HCT116 (cell line): ENCODE measurements around the gene PTPRJ. TPM values are rescaled to one million over a fixed set of nuclear protein-coding genes. Genes with fewer than 3 reads are reported as not detected.

Experiments used
- ATAC-seq: fragments of 200-7000 bp; cut with Tn5 transposase; 2 replicates; pipeline ENCODE4 v1.9.1; 2020; ENCODE audit warnings: mild to moderate bottlenecking, moderate library complexity
- BruUV-seq: library from RNA; stranded (reverse); fragments of 400-500 nt; replicated peaks from 2 replicates; lab custom pipeline; 2021; lab: Mats Ljungman, UMichigan
- CTCF ChIA-PET: fragments of 300-600 bp; sonication (Branson Sonifier 250); formaldehyde crosslinking; loops from one replicate; lab custom pipeline; 2021; ENCODE audit warnings: antibody characterized with exemption; lab: Charles Lee
- POLR2A ChIA-PET: fragments of 300-600, 350-600 bp; sonication (Branson Sonifier 250); formaldehyde crosslinking; loops from one replicate; lab custom pipeline; 2021; ENCODE audit warnings: antibody characterized with exemption; lab: Charles Lee
- RAD21 ChIA-PET, 2 experiments: fragments of 300-600 bp; sonication (Branson Sonifier 250); formaldehyde crosslinking; loops; one replicate each; lab custom pipeline; 2023; ENCODE audit warnings: low total read pairs in 2 of 2; ENCODE audit not compliant: uncharacterized antibody in 2 of 2, unreplicated experiment in 2 of 2, low non-redundant PET in 1 of 2; lab: Charles Lee
- DNase-seq: peaks from one replicate; pipeline ENCODE4 v3.0.0-alpha.2; 2010; ENCODE audit warnings: low read depth, low spot score
- H2AFZ ChIP-seq: fragments of 200-600 bp; shearing (Covaris generic), sonication (generic); 2 replicates; pipeline ENCODE4 v1.6.1; 2017; ENCODE audit warnings: low read depth, mixed run types, mixed read lengths, antibody characterized with exemption, low read length; ENCODE audit not compliant: poor library complexity, severe bottlenecking
- H3K27ac ChIP-seq: 2 replicates; pipeline ENCODE4 v1.5.1; 2012; ENCODE audit warnings: low read depth, low read length
- H3K27me3 ChIP-seq: fragments of 200-600 bp; sonication (generic); 2 replicates; pipeline ENCODE4 v1.6.1; 2016; ENCODE audit warnings: mixed run types, low read length, mixed read lengths; ENCODE audit not compliant: insufficient read depth
- H3K36me3 ChIP-seq, 2 experiments: fragments of 200-500 bp in 1 of 2; fragments of 200-600 bp in 1 of 2; sonication (Bioruptor generic) in 1 of 2; sonication (generic) in 1 of 2; 2 replicates each; pipeline versions ENCODE4 v1.5.1 to v1.6.1; 2014 to 2016; ENCODE audit warnings: low read length in 2 of 2, inconsistent platforms in 1 of 2, mixed read lengths in 1 of 2, mixed run types in 1 of 2; ENCODE audit not compliant: insufficient read depth in 2 of 2, control insufficient read depth in 1 of 2
- H3K4me1 ChIP-seq, 2 experiments: fragments of 200-600 bp in 1 of 2; sonication (generic) in 1 of 2; 2 replicates each; pipeline versions ENCODE4 v1.5.1 to v1.6.1; 2012 to 2017; ENCODE audit warnings: low read length in 2 of 2, inconsistent platforms in 1 of 2, mild to moderate bottlenecking in 1 of 2, mixed read lengths in 1 of 2, mixed run types in 1 of 2, moderate library complexity in 1 of 2; ENCODE audit not compliant: insufficient read depth in 2 of 2, control insufficient read depth in 1 of 2
- H3K4me2 ChIP-seq: fragments of 200-600 bp; sonication (generic); 2 replicates; pipeline ENCODE4 v1.6.1; 2017; ENCODE audit warnings: mixed run types, low read length, mixed read lengths
- H3K4me3 ChIP-seq, 2 experiments: fragments of 200-600 bp in 1 of 2; sonication (generic) in 1 of 2; replicated peaks in 1 of 2; 2 replicates each; pipeline ENCODE4 v1.5.1; 2011 to 2016; ENCODE audit warnings: low read length in 2 of 2, control low read depth in 1 of 2, low read depth in 1 of 2, mild to moderate bottlenecking in 1 of 2, mixed read lengths in 1 of 2, mixed run types in 1 of 2
- H3K79me2 ChIP-seq: fragments of 200-600 bp; sonication (generic); 2 replicates; pipeline ENCODE4 v1.6.1; 2017; ENCODE audit warnings: mild to moderate bottlenecking, mixed run types, low read length, moderate library complexity, mixed read lengths; ENCODE audit not compliant: insufficient read depth
- H3K9ac ChIP-seq: fragments of 200-600 bp; sonication (generic); 2 replicates; pipeline ENCODE4 v1.6.1; 2016; ENCODE audit warnings: low read length, mixed read lengths
- H3K9me2 ChIP-seq: fragments of 200-600 bp; sonication (generic), shearing (Covaris generic); 2 replicates; pipeline ENCODE4 v1.6.1; 2017; ENCODE audit warnings: mixed run types, mild to moderate bottlenecking, moderate library complexity; ENCODE audit not compliant: insufficient read depth
- H3K9me3 ChIP-seq, 2 experiments: fragments of 200-500 bp in 1 of 2; fragments of 200-600 bp in 1 of 2; sonication (Bioruptor generic) in 1 of 2; sonication (generic) in 1 of 2; 2 replicates each; pipeline ENCODE4 v1.6.1; 2014 to 2017; ENCODE audit warnings: low read length in 2 of 2, mixed read lengths in 2 of 2, inconsistent platforms in 1 of 2, low read depth in 1 of 2, mild to moderate bottlenecking in 1 of 2, mixed run types in 1 of 2, moderate library complexity in 1 of 2; ENCODE audit not compliant: control insufficient read depth in 1 of 2, insufficient read depth in 1 of 2
- H4K20me1 ChIP-seq: fragments of 200-600 bp; sonication (generic), shearing (Covaris generic); 2 replicates; pipeline ENCODE4 v1.6.1; 2017; ENCODE audit warnings: mixed run types, mild to moderate bottlenecking, moderate library complexity; ENCODE audit not compliant: insufficient read depth
- ATF3 ChIP-seq: IDR thresholded peaks from 2 replicates; pipeline ENCODE4 v1.6.1; 2012
- CBX3 ChIP-seq: IDR thresholded peaks from 2 replicates; pipeline ENCODE4 v1.6.1; 2012; ENCODE audit warnings: low read depth
- CTCF ChIP-seq, 3 experiments: fragments of 200-600 bp in 1 of 3; sonication (generic) in 1 of 3; IDR thresholded peaks in 2 of 3; conservative IDR thresholded peaks in 1 of 3; 2 replicates each; pipeline ENCODE4 v1.5.1; 2012 to 2017; ENCODE audit warnings: low read depth in 2 of 3, low read length in 2 of 3, antibody characterized with exemption in 1 of 3, borderline replicate concordance in 1 of 3, control low read depth in 1 of 3, mild to moderate bottlenecking in 1 of 3, mixed read lengths in 1 of 3, mixed run types in 1 of 3, moderate library complexity in 1 of 3; ENCODE audit not compliant: insufficient read depth in 1 of 3
- EGR1 ChIP-seq: IDR thresholded peaks from 2 replicates; pipeline ENCODE4 v1.6.1; 2012; ENCODE audit warnings: low read depth
- ELF1 ChIP-seq: IDR thresholded peaks from 2 replicates; pipeline ENCODE4 v1.6.1; 2012; ENCODE audit warnings: low read depth, borderline replicate concordance
- EZH2 ChIP-seq: fragments of 200-600 bp; sonication (generic); IDR thresholded peaks from 2 replicates; pipeline ENCODE4 v1.6.1; 2017; ENCODE audit warnings: antibody characterized with exemption, mixed run types
- EZH2phosphoT487 ChIP-seq: fragments of 200-600 bp; IDR thresholded peaks from 2 replicates; pipeline ENCODE4 v1.6.1; 2018; ENCODE audit warnings: antibody characterized with exemption, borderline replicate concordance
- FOSL1 ChIP-seq: IDR thresholded peaks from 2 replicates; pipeline ENCODE4 v1.6.1; 2012; ENCODE audit warnings: low read depth
- JUND ChIP-seq: IDR thresholded peaks from 2 replicates; pipeline ENCODE4 v1.6.1; 2012
- MAX ChIP-seq: IDR thresholded peaks from 2 replicates; pipeline ENCODE4 v1.6.1; 2012
- POLR2AphosphoS5 ChIP-seq: IDR thresholded peaks from 2 replicates; pipeline ENCODE4 v1.6.1; 2011; ENCODE audit warnings: mild to moderate bottlenecking, low read depth, low read length, moderate library complexity
- RAD21 ChIP-seq: IDR thresholded peaks from 2 replicates; pipeline ENCODE4 v1.6.1; 2012; ENCODE audit warnings: low read depth, mild to moderate bottlenecking
- REST ChIP-seq: IDR thresholded peaks from 2 replicates; pipeline ENCODE4 v1.6.1; 2012; ENCODE audit warnings: low read depth
- SIN3A ChIP-seq: IDR thresholded peaks from 2 replicates; pipeline ENCODE4 v1.6.1; 2012; ENCODE audit warnings: low read depth
- SP1 ChIP-seq: IDR thresholded peaks from 2 replicates; pipeline ENCODE4 v1.6.1; 2012; ENCODE audit warnings: low read depth
- SRF ChIP-seq: IDR thresholded peaks from 2 replicates; pipeline ENCODE4 v1.6.1; 2012; ENCODE audit warnings: low read depth
- TCF7L2 ChIP-seq: IDR thresholded peaks from 2 replicates; pipeline ENCODE4 v1.7.0; 2011; ENCODE audit warnings: borderline replicate concordance, inconsistent platforms; ENCODE audit not compliant: insufficient read depth, insufficient read length; ENCODE audit errors: extremely low read depth
- YY1 ChIP-seq: IDR thresholded peaks from 2 replicates; pipeline ENCODE4 v1.6.1; 2011; ENCODE audit warnings: low read length, low read depth, moderate library complexity, mild to moderate bottlenecking; ENCODE audit not compliant: insufficient replicate concordance; ENCODE audit errors: extremely low read depth
- ZFX ChIP-seq: fragments of 450-650 bp; IDR thresholded peaks from 2 replicates; pipeline ENCODE4 v1.6.1; 2017
- ZNF274 ChIP-seq: fragments of 200-500 bp; sonication (Bioruptor generic); IDR thresholded peaks from 2 replicates; pipeline ENCODE4 v1.6.1; 2014; ENCODE audit warnings: mild to moderate bottlenecking, low read depth, low read length, inconsistent platforms
- intact Hi-C: fragments of 100-400 bp; cut with micrococcal nuclease; formaldehyde crosslinking; loops from 2 replicates; pipeline ENCODE4 v1.10.0; 2022
- total RNA-seq: library from RNA; stranded (reverse); gene quantifications from one replicate; pipeline ENCODE4 v1.2.1, GENCODE V29; 2021; ENCODE audit not compliant: unreplicated experiment

The PTPRJ gene
- total RNA-seq, 1 experiment from 2014 or later, result 19.1 TPM

GRCh38 chr11:48075637-48076036 lies 95.3 kb downstream of the PTPRJ start:
- ChIA-PET RAD21 (no interaction called here), POLR2A (no interaction called here), CTCF (no interaction called here)
- Histone ChIP-seq H2AFZ (no peak overlapping the region), H3K4me2 (no peak overlapping the region), H3K27me3 (no peaks in the 10 kb centered on the region), H3K9me3 (no peaks in the 10 kb centered on the region), H3K27ac (no peak overlapping the region), H3K9ac (no peak overlapping the region), H3K36me3 (no peaks in the 10 kb centered on the region), H3K4me3 (no peak overlapping the region), H3K9me2 (no peaks in the 10 kb centered on the region), H3K79me2 (no peaks in the 10 kb centered on the region), H4K20me1 (no peaks in the 10 kb centered on the region), H3K4me1 (peaks cover 0 to 3% of the 10 kb centered on the region in 2 experiments; a peak in 2 of 4 replicates)
- DNase-seq (no peak), ATAC-seq (no peak)
- BruUV-seq, result no TSS peak
- TF ChIP-seq SP1 (no peak), REST (no peak), CBX3 (no peak), FOSL1 (no peak), JUND (no peak), YY1 (no peak), EZH2phosphoT487 (no peak), ZFX (no peak), EGR1 (no peak), POLR2AphosphoS5 (no peak), MAX (no peak), RAD21 (no peak), ZNF274 (no peak), TCF7L2 (no peak), ATF3 (no peak), SIN3A (no peak), ELF1 (no peak), EZH2 (no peak), CTCF (IDR thresholded peaks at IDR 0.05 in 2 of 3, conservative IDR thresholded peaks at IDR 0.05 in 1 of 3; ENCODE audit: borderline replicate concordance in 1 of 3, insufficient read depth in 1 of 3, low read depth in 2 of 3, low read length in 2 of 3) (no peak), SRF (no peak)
- intact Hi-C loops, result no loop called here
